ENCODE results near the gene ZC3H15.
"Not testable (repeated sequence)": the region's sequence is repeated elsewhere in the genome, so short reads cannot be mapped to it uniquely, and the experiment has no call there.

Gene ZC3H15

GRCh38 chr2:186515376-186515775, 29.3 kb downstream of the ZC3H15 start:
- no peak for DNase-seq (ENCODE audit: low spot score)
- H3K4me3 Mint-ChIP-seq, result no peak overlapping the region
- no peaks in the 10 kb centered on the region for H3K4me1 Mint-ChIP-seq (ENCODE audit: low read depth)
- peaks cover 15% of the 10 kb centered on the region for H3K36me3 Mint-ChIP-seq (ENCODE audit: low read depth)
- H3K27me3 Mint-ChIP-seq (ENCODE audit: low read depth), result no peaks in the 10 kb centered on the region
- H3K27ac Mint-ChIP-seq, result no peak overlapping the region
- H3K9me3 Mint-ChIP-seq, result no peaks in the 10 kb centered on the region

- DNase-seq (ENCODE audit: low spot score), result no peak
- Mint-ChIP-seq H3K27ac (no peak overlapping the region), H3K4me1 (ENCODE audit: low read depth) (no peaks in the 10 kb centered on the region), H3K36me3 (ENCODE audit: low read depth) (peaks cover 18% of the 10 kb centered on the region), H3K27me3 (ENCODE audit: low read depth) (no peaks in the 10 kb centered on the region), H3K4me3 (no peak overlapping the region), H3K9me3 (no peaks in the 10 kb centered on the region)
These were observed 30.3 kb downstream of the ZC3H15 start for GRCh38 chr2:186516396-186516795.

- DNase-seq (ENCODE audit: low spot score), result no peak
- no peaks in the 10 kb centered on the region for H3K27me3 Mint-ChIP-seq (ENCODE audit: low read depth)
- H3K27ac Mint-ChIP-seq, result no peak overlapping the region
- no peaks in the 10 kb centered on the region for H3K4me1 Mint-ChIP-seq (ENCODE audit: low read depth)
- peaks cover 16% of the 10 kb centered on the region for H3K36me3 Mint-ChIP-seq (ENCODE audit: low read depth)
- H3K9me3 Mint-ChIP-seq, result no peaks in the 10 kb centered on the region
- no peak overlapping the region for H3K4me3 Mint-ChIP-seq
These were observed 31.0 kb downstream of the ZC3H15 start for GRCh38 chr2:186517090-186517489.

- no peak overlapping the region for H3K27ac Mint-ChIP-seq
- no peaks in the 10 kb centered on the region for H3K4me1 Mint-ChIP-seq (ENCODE audit: low read depth)
- H3K9me3 Mint-ChIP-seq, result no peaks in the 10 kb centered on the region
- DNase-seq (ENCODE audit: low spot score), result no peak
- H3K27me3 Mint-ChIP-seq (ENCODE audit: low read depth), result no peaks in the 10 kb centered on the region
- no peak overlapping the region for H3K4me3 Mint-ChIP-seq
- peaks cover 16% of the 10 kb centered on the region for H3K36me3 Mint-ChIP-seq (ENCODE audit: low read depth)
These were observed 32.2 kb downstream of the ZC3H15 start for GRCh38 chr2:186518291-186518690.

GRCh38 chr2:186518945-186519344, 32.9 kb downstream of the ZC3H15 start:
- H3K27ac Mint-ChIP-seq, result no peak overlapping the region

GRCh38 chr2:186521570-186522153, 35.6 kb downstream of the ZC3H15 start:
- not testable (repeated sequence) for DNase-seq (ENCODE audit: low spot score); H3K9me3 Mint-ChIP-seq; H3K27me3 Mint-ChIP-seq (ENCODE audit: low read depth); H3K4me1 Mint-ChIP-seq (ENCODE audit: low read depth); H3K4me3 Mint-ChIP-seq; H3K27ac Mint-ChIP-seq
- peaks cover 12% of the 10 kb centered on the region for H3K36me3 Mint-ChIP-seq (ENCODE audit: low read depth)

More at GRCh38 chr2:186518945-186519344, 32.9 kb downstream of the ZC3H15 start:
- Mint-ChIP-seq H3K36me3 (ENCODE audit: low read depth) (peaks cover 12% of the 10 kb centered on the region), H3K9me3 (no peaks in the 10 kb centered on the region), H3K4me3 (no peak overlapping the region), H3K27me3 (ENCODE audit: low read depth) (no peaks in the 10 kb centered on the region), H3K4me1 (ENCODE audit: low read depth) (no peaks in the 10 kb centered on the region)
- DNase-seq (ENCODE audit: low spot score), result no peak

- H3K4me3 Mint-ChIP-seq, result no peak overlapping the region
- DNase-seq (ENCODE audit: low spot score), result no peak
- no peaks in the 10 kb centered on the region for H3K4me1 Mint-ChIP-seq (ENCODE audit: low read depth)
- H3K9me3 Mint-ChIP-seq, result no peaks in the 10 kb centered on the region
- peaks cover 10% of the 10 kb centered on the region for H3K36me3 Mint-ChIP-seq (ENCODE audit: low read depth)
- peaks cover under 1% of the 10 kb centered on the region for H3K27me3 Mint-ChIP-seq (ENCODE audit: low read depth)
- H3K27ac Mint-ChIP-seq, result no peak overlapping the region
These were observed 36.4 kb downstream of the ZC3H15 start for GRCh38 chr2:186522450-186522849.

- Mint-ChIP-seq H3K36me3 (ENCODE audit: low read depth) (peaks cover 6% of the 10 kb centered on the region), H3K4me1 (ENCODE audit: low read depth) (no peaks in the 10 kb centered on the region), H3K9me3 (no peaks in the 10 kb centered on the region), H3K4me3 (no peak overlapping the region), H3K27ac (no peak overlapping the region), H3K27me3 (ENCODE audit: low read depth) (peaks cover 2% of the 10 kb centered on the region)
- DNase-seq (ENCODE audit: low spot score), result no peak
These were observed 37.7 kb downstream of the ZC3H15 start for GRCh38 chr2:186523791-186524190.

GRCh38 chr2:186526281-186526680, 40.2 kb downstream of the ZC3H15 start:
- Mint-ChIP-seq H3K9me3 (no peaks in the 10 kb centered on the region), H3K4me3 (no peak overlapping the region), H3K27ac (no peak overlapping the region), H3K4me1 (ENCODE audit: low read depth) (no peaks in the 10 kb centered on the region), H3K36me3 (ENCODE audit: low read depth) (peaks cover under 1% of the 10 kb centered on the region), H3K27me3 (ENCODE audit: low read depth) (peaks cover 2% of the 10 kb centered on the region)
- no peak for DNase-seq (ENCODE audit: low spot score)

- H3K27ac Mint-ChIP-seq, result no peak overlapping the region
- peaks cover 7% of the 10 kb centered on the region for H3K27me3 Mint-ChIP-seq (ENCODE audit: low read depth)
- H3K36me3 Mint-ChIP-seq (ENCODE audit: low read depth), result no peaks in the 10 kb centered on the region
- no peaks in the 10 kb centered on the region for H3K4me1 Mint-ChIP-seq (ENCODE audit: low read depth)
- H3K9me3 Mint-ChIP-seq, result no peaks in the 10 kb centered on the region
- H3K4me3 Mint-ChIP-seq, result no peak overlapping the region
- DNase-seq (ENCODE audit: low spot score), result no peak
These were observed 44.3 kb downstream of the ZC3H15 start for GRCh38 chr2:186530314-186530713.

GRCh38 chr2:186531257-186531775, 45.3 kb downstream of the ZC3H15 start:
- Mint-ChIP-seq H3K27me3 (ENCODE audit: low read depth) (peaks cover 7% of the 10 kb centered on the region), H3K36me3 (ENCODE audit: low read depth) (no peaks in the 10 kb centered on the region), H3K4me3 (no peak overlapping the region), H3K9me3 (no peaks in the 10 kb centered on the region), H3K27ac (no peak overlapping the region), H3K4me1 (ENCODE audit: low read depth) (no peaks in the 10 kb centered on the region)
- no peak for DNase-seq (ENCODE audit: low spot score)

GRCh38 chr2:186532891-186533290, 46.8 kb downstream of the ZC3H15 start:
- no peak overlapping the region for H3K4me3 Mint-ChIP-seq
- DNase-seq (ENCODE audit: low spot score), result no peak
- H3K36me3 Mint-ChIP-seq (ENCODE audit: low read depth), result no peaks in the 10 kb centered on the region
- no peak overlapping the region for H3K27ac Mint-ChIP-seq
- H3K27me3 Mint-ChIP-seq (ENCODE audit: low read depth), result peaks cover 4% of the 10 kb centered on the region
- no peaks in the 10 kb centered on the region for H3K4me1 Mint-ChIP-seq (ENCODE audit: low read depth)
- H3K9me3 Mint-ChIP-seq, result no peaks in the 10 kb centered on the region

- no peaks in the 10 kb centered on the region for H3K9me3 Mint-ChIP-seq
- no peaks in the 10 kb centered on the region for H3K4me1 Mint-ChIP-seq (ENCODE audit: low read depth)
- H3K27me3 Mint-ChIP-seq (ENCODE audit: low read depth), result peaks cover 4% of the 10 kb centered on the region
- H3K36me3 Mint-ChIP-seq (ENCODE audit: low read depth), result no peaks in the 10 kb centered on the region
- no peak overlapping the region for H3K27ac Mint-ChIP-seq
- DNase-seq (ENCODE audit: low spot score), result no peak
- H3K4me3 Mint-ChIP-seq, result no peak overlapping the region
These were observed 47.7 kb downstream of the ZC3H15 start for GRCh38 chr2:186533717-186534116.

- Mint-ChIP-seq H3K9me3 (no peaks in the 10 kb centered on the region), H3K27ac (no peak overlapping the region), H3K27me3 (ENCODE audit: low read depth) (peaks cover 4% of the 10 kb centered on the region)
These were observed 48.3 kb downstream of the ZC3H15 start for GRCh38 chr2:186534406-186534805.

GRCh38 chr2:186535861-186536260, 49.8 kb downstream of the ZC3H15 start:
- Mint-ChIP-seq H3K27ac (no peak overlapping the region), H3K36me3 (ENCODE audit: low read depth) (no peaks in the 10 kb centered on the region), H3K9me3 (no peaks in the 10 kb centered on the region)

More at GRCh38 chr2:186534406-186534805, 48.3 kb downstream of the ZC3H15 start:
- DNase-seq (ENCODE audit: low spot score), result no peak
- H3K36me3 Mint-ChIP-seq (ENCODE audit: low read depth), result no peaks in the 10 kb centered on the region
- H3K4me1 Mint-ChIP-seq (ENCODE audit: low read depth), result no peaks in the 10 kb centered on the region
- no peak overlapping the region for H3K4me3 Mint-ChIP-seq

More at GRCh38 chr2:186535861-186536260, 49.8 kb downstream of the ZC3H15 start:
- Mint-ChIP-seq H3K27me3 (ENCODE audit: low read depth) (peaks cover 4% of the 10 kb centered on the region), H3K4me1 (ENCODE audit: low read depth) (no peaks in the 10 kb centered on the region), H3K4me3 (no peak overlapping the region)
- DNase-seq (ENCODE audit: low spot score), result no peak

Data from T-helper 2 cell treated with Interferon-gamma antibody and Interleukin-4, amounts not matched to agents 5 μg/mL and 100 μg/mL, for 36 hours (primary cell).